Astrocyte of the hippocampus (primary cell): ENCODE results near the gene PIGH.
"Not testable (repeated sequence)": the region's sequence is repeated elsewhere in the genome, so short reads cannot be mapped to it uniquely, and the experiment has no call there.

ENCODE experiments used
- DNase-seq: peaks from one replicate; pipeline ENCODE4 v3.0.0; 2011; ENCODE audit warnings: low read depth, low spot score

Gene PIGH

DNA sequence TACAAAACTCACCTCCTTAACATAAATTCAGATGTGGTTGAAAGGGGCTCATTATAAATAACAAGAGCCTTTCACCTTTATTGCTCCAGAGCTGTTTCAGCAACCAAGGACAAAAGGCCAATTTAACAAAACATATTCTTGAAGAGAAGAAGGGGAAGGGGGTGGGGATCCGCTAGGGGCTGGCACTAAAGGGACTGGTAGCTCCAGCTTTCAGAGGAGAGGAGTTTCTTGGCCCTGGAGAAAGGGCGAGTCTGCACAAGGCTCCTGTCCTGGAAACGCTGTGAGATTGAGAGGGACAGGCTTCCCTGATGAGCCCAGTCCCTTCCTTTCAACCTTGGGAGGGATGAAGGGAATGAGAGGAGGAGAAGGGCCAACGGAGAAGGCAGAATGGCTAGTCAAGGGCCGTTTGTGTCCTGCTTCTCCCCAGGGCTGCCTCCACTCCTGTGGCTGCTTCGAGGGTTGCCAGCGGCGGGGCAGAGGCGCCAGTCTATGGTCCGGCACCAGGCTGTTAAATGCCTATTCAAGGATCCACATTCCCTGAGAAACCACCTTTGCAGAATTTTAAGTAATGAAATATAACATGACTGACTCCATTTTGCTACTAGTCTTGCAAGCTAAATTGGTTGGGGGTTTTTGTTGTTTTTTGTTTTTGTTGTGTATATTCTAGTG is 9.7 kb upstream of the PIGH start:
- DNase-seq = no peak

- DNase-seq = no peak
Measured at GRCh38 chr14:67607646-67608045, 7.6 kb upstream of the PIGH start.

DNA sequence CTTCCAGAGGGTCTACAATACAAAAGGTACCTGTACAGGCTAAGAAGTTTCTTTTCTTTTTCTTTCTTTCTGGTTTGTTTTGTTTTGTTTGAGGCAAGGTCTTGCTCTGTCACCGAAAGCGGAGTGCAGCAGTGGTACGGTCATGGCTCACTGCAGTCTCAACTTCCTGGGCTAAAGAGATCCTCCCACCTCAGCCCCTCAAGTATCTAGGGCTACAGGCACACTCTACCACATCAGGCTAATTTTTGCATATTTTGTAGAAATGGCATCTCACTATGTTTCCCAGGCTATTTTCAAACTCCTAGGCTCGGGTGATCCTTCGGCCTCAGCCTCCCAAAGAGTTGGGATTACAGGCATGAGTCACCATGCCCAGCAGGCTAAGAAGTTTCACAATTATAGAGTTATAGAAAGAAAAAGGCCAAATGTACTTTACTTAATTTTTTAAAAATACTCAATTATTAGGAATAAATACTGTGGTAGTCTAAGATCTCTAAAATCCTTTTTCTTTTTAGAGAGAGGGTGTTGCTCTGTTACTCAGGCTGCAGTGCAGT is 3.0 kb upstream of the PIGH start:
- no peak for DNase-seq

- DNase-seq = no peak
Measured at GRCh38 chr14:67602076-67602475, 2.0 kb upstream of the PIGH start.

- DNase-seq = not testable (repeated sequence)
Measured at GRCh38 chr14:67600562-67600974, 500 bp upstream of the PIGH start.

DNA sequence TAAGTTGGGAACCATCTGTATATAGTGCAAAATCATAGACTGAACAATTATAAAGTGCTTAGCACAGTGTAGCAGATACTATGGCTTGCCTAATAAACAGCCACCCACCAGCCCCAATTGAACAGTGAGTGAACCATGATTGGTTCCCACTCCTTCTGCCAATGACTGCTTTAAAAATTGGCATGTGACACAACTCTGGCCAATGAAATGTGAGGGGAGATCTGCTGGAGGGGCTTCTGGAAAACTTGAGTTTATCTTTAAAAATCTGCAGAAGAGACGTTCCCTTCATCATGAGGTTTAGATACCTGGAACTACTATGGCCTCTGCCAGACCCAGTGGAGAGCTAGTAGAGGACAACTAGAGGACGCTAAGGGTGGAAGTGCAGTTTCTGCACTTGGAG is 4.7 kb downstream of the PIGH start:
- DNase-seq = no peak

DNA sequence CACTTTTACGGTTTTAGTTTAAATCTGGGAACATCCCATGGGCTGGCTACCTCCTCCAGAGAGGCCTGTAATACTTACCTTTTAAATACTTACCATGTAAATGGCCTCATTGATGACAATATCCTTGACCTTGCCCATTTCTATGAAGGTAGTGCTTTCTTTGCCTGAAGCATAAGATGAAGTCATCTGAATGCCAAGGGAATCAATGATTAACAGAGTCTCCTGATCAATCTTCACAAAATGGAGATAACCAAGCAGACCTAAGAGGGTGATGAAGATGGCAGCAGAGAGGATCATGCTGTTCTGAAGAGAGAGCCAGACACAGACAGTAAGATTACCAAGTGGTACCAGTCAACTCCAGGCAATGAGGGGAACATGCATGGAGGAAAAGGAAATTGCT is 6.4 kb downstream of the PIGH start:
- not testable (repeated sequence) for DNase-seq

DNA sequence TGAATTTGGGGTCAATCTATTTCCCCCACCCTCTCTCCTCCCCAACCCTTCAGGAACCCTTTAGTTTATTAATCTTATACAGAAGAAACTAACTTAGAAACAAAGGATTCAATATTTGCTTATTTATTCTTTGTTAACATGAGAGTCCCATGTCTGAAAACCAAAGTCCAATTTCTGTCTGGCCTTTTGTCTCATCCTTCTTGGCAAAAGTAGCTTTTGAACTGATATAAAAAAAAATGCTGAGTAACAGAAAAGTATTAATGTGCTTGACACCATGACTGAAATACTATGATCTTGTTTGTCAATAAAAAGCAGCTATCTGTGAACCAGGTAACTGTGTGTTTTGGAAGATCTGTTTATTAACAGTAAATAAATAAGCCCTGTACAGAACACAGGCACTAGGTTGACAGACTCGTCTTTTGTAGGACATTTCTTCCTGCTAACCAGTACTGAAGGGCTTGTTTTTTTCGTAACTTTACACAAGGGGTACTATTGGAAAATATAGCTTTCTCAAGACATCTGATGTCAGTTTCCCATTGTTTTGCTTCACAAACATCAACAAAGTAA is 10.8 kb downstream of the PIGH start:
- no peak for DNase-seq

DNA sequence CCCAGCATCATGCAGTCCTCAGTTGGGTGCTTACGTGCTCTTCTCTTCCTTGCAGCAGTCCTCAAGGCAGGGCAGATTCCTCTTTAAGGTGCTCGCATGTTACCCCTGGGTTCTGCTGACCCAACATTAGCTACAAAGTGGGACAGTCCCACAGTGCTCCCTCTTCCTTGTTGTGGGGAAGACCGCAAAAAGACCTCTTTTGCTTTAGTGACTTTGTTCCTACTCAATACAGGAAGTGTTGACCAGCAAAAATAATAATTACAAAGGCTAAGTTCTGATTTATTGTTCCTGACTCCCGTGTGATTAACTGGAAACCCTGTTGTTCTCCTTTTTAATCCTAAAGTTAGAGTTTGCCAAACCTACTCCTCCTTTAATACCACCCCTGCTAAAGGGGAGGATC is 13.7 kb downstream of the PIGH start:
- DNase-seq = no peak

DNA sequence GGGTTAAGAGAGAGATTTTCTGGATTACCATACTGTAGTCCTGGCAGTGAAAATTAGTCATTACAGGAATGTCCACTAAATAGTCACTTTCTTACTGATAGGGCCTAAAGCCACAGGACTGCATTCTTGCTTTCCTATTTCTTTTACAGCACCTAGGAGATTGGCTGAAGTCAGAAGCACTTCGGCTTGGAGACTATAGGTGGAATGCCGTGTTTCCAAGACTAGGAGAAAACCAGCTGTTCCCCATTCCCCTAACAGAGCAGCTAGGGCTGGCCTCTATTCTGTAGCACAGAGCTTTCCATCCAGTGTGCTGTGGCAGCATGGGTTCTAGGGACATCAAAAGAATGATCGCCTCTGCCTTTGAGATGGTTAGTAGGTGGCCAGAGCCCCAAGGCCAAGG is 15.1 kb downstream of the PIGH start:
- peak; percentile 46 for DNase-seq

- DNase-seq = peak; percentile 72
Measured at GRCh38 chr14:67583711-67584644, 16.1 kb downstream of the PIGH start.

DNA sequence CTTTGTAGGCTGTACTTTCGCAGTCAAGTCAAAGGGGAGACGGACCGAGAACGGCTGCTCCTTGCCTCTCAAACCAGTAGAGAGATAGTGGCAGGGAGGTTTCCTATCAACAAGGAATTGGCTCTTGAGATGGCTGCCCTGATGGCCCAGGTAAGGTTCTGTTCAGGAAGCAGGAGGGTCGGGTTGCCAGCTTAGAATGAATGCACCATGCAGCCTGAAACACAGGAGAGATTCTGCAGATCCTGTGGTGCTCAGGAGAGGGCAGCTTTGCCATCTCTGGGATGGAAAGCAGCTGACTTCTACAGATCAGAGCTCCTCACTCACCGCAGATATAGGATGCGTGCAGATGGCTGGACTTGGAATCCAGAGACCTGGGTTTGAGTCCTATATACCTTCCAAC is 18.0 kb downstream of the PIGH start:
- DNase-seq = no peak

- DNase-seq = no peak
Measured at GRCh38 chr14:67581643-67582042, 18.4 kb downstream of the PIGH start.

GRCh38 chr14:67580336-67581171 is 19.5 kb downstream of the PIGH start:
- DNase-seq = no peak

- DNase-seq = no peak
Measured at GRCh38 chr14:67579636-67580035, 20.4 kb downstream of the PIGH start.

DNA sequence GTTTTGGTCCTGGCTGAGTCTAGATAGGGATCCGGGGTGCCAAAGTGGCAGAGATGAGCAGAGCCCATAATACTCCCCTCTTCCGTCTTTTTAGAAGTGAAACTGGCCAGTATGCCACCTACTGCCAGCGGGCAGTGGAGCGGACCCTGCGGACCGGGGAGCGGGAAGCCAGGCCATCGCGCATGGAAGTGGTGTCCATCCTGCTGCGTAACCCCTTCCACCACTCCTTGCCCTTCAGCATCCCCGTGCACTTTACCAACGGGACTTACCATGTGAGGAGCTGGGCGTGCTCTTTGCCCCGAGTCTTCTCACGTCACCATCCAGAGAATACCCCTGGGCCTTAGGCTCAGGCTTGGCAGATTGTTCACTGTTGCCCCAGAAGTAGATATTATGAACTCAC is 21.0 kb downstream of the PIGH start:
- no peak for DNase-seq

GRCh38 chr14:67577909-67578749 is 21.9 kb downstream of the PIGH start:
- no peak for DNase-seq

DNA sequence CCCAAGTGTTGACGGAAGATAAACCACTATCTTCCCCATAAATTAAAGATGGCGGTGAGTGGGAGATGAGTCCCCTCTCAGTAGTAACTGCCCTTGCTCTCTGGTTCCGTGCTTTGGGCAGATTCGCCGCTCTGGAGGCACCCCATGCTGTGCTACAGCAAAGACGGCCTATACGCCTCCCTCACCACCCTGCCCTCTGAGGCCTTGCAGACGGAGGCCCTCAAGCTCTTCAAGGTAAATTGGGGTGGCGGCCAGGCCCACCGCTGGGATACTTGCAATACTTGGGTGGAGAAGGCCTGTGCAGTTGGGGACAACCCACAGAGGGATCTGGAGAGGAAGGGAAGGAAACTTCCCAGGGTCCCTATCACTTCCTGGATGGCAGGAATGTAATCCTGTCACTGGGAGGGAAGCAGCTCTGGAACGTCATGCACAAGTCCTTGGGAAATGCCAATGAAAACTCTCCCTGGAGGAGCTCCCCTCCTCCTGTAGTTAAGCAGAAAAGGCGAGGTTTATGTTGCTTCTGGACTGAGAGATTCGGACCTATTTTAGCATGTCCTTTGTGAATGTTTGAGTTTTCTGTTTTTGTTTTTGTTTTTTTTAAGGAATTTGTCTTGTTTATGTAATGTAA is 22.8 kb downstream of the PIGH start:
- no peak for DNase-seq

DNA sequence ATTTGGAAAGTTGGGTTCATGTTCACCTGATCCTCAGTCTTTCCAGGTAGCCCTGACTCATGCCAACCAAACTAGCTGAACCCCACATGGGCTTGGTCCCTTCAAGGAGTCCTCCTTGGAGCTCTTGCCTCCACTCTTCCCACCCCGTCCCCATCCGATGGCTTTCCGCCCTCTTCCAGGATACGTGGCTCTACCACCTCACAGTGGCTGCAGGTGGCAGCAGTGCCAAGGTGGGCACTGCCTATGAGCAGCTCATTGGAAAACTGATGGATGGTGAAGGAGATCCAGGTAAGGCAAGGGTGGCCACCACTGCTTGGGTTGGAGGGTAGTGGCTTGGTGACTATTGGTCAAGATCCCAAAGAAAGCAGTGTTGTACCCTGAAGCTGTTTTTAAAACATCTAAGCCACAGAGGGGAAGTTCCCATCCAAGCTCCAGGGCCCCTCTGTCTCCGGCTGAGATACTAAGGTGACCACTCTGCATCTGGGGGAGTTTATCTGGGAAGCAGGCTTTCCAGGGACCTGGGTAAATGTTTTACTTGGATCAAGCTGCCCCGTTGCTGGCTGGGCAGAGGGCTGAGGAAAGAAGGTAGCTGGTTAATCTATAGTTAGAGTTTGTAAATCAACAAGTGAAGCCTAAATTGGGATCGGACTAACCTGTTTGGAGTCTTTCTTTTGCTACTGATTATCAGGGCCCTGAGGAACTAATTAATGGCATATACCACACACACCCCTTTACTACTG is 23.7 kb downstream of the PIGH start:
- no peak for DNase-seq
